ENCODE measurements around the gene ZNF138. TPM values are rescaled to one million over a fixed set of nuclear protein-coding genes. Genes with fewer than 3 reads are reported as not detected.

ZNF138 gene
- total and polyA plus RNA-seq, 2 experiments from 2014 or later = 48.7 to 68.4 TPM

- TF ChIP-seq REST (IDR thresholded peaks at IDR 0.05; ENCODE audit: unreplicated experiment) = no peak
Observed at GRCh38 chr7:64853679-64854078, 59.5 kb downstream of the ZNF138 start (continued).

GRCh38 chr7:64854969-64855368 lies 60.7 kb downstream of the ZNF138 start:
- H3K4me2 ChIP-seq = no peak overlapping the region
- TF ChIP-seq REST (IDR thresholded peaks at IDR 0.05; ENCODE audit: unreplicated experiment) (no peak), CTCF (conservative IDR thresholded peaks at IDR 0.05; ENCODE audit: low read depth in 2 of 2) (no peak), ETS1 (IDR thresholded peaks at IDR 0.05) (no peak), ZNF462 (CRISPR knock-in tag; IDR thresholded peaks at IDR 0.05) (no peak), JUNB (IDR thresholded peaks at IDR 0.05; ENCODE audit: unreplicated experiment) (no peak), STAT1 (IDR thresholded peaks at IDR 0.05; ENCODE audit: unreplicated experiment) (no peak), POLR2AphosphoS5 (IDR thresholded peaks at IDR 0.05; ENCODE audit: low read depth) (no peak), ZNF114 (CRISPR knock-in tag; IDR thresholded peaks at IDR 0.05) (no peak), NANOG (IDR thresholded peaks at IDR 0.05; ENCODE audit: borderline replicate concordance) (no peak)

More at GRCh38 chr7:64854969-64855368, 60.7 kb downstream of the ZNF138 start:
- Histone ChIP-seq H4K20me1 (replicated peaks; ENCODE audit: insufficient read depth) (no peaks in the 10 kb centered on the region), H3K27me3 (ENCODE audit: insufficient read depth) (no peaks in the 10 kb centered on the region), H3F3A (replicated peaks; ENCODE audit: low read depth) (no peaks in the 10 kb centered on the region), H3K4me3 (no peak overlapping the region), H3K27ac (ENCODE audit: low read depth) (no peak overlapping the region), H3K4me1 (ENCODE audit: insufficient read depth) (no peaks in the 10 kb centered on the region), H3K79me2 (replicated peaks; ENCODE audit: insufficient read depth) (no peaks in the 10 kb centered on the region), H3K9me2 (ENCODE audit: insufficient read depth) (no peaks in the 10 kb centered on the region), H3K36me3 (ENCODE audit: insufficient read depth) (no peaks in the 10 kb centered on the region), H2AFZ (no peak overlapping the region)
- H3K27ac Mint-ChIP-seq = no peak overlapping the region
- H3K9me3 Mint-ChIP-seq = no peaks in the 10 kb centered on the region
- DNase-seq (ENCODE audit: low spot score) (no peak), ATAC-seq (no peak)
- H3K36me3 Mint-ChIP-seq (ENCODE audit: low read depth) = no peaks in the 10 kb centered on the region
- H3K27me3 Mint-ChIP-seq (ENCODE audit: insufficient read depth, low read depth, poor library complexity) = peaks cover 4% of the 10 kb centered on the region
- H3K4me1 Mint-ChIP-seq = peaks cover 1% of the 10 kb centered on the region; the same call in 1 of the 3 replicates
- H3K4me3 Mint-ChIP-seq = no peak overlapping the region

Data from GM23338 (cell line).